Measurements from ENCODE around the gene RND1. TPM values are rescaled to one million over a fixed set of nuclear protein-coding genes. Genes with fewer than 3 reads are reported as not detected.

Gene RND1
- polyA plus RNA-seq, 3 donors, result 0.40 to 0.49 TPM; not detected in 1

- H3K4me3 Mint-ChIP-seq, result peak overlapping the region in 1 of 2 donors; percentile 59
- no peak for TF ChIP-seq CTCF (IDR thresholded peaks at IDR 0.05)
- no peaks in the 10 kb centered on the region for H3K36me3 ChIP-seq (replicated peaks in 1 of 2; ENCODE audit: control insufficient read depth in 1 of 2, insufficient read depth in 2 of 2, low read length in 2 of 2)
- H2AFZ ChIP-seq (ENCODE audit: insufficient read depth, low read depth, low read length, poor library complexity, severe bottlenecking), result no peak overlapping the region
- DNase-seq, result no peak
- no peak overlapping the region for H3K27ac ChIP-seq (ENCODE audit: low read depth in 1 of 2, low read length in 2 of 2)
- no peaks in the 10 kb centered on the region for H3K79me2 ChIP-seq (ENCODE audit: insufficient read depth, low read length)
- no peak overlapping the region for H3K9ac ChIP-seq (ENCODE audit: insufficient read depth, low read length, poor library complexity, severe bottlenecking)
- no peak overlapping the region for H3K4me2 ChIP-seq (replicated peaks; ENCODE audit: extremely low read depth, low read length, poor library complexity, severe bottlenecking)
- peaks cover 14 to 24% of the 10 kb centered on the region in 2 donors for H3K27me3 ChIP-seq (ENCODE audit: control insufficient read depth in 2 of 2, insufficient read depth in 2 of 2, low read length in 2 of 2)
- H3K9me3 ChIP-seq (replicated peaks in 1 of 2; ENCODE audit: control insufficient read depth in 1 of 2, insufficient read depth in 1 of 2, low read length in 2 of 2), result no peaks in the 10 kb centered on the region
- H3K4me3 ChIP-seq (replicated peaks in 1 of 3; ENCODE audit: low read depth in 2 of 3, low read length in 3 of 3), result no peak overlapping the region
- no peaks in the 10 kb centered on the region for H4K20me1 ChIP-seq (ENCODE audit: insufficient read depth, low read length)
- intact Hi-C loops (cut with micrococcal nuclease), result no loop called here
- peaks cover 25 to 37% (median 27%) of the 10 kb centered on the region in 3 donors for H3K27me3 Mint-ChIP-seq (ENCODE audit: low read depth in 3 of 3)
- peaks cover 0 to 2% (median 0%) of the 10 kb centered on the region in 7 donors for H3K9me3 Mint-ChIP-seq
- H3K27ac Mint-ChIP-seq, result no peak overlapping the region
- no peaks in the 10 kb centered on the region for H3K36me3 Mint-ChIP-seq
- H3K4me1 Mint-ChIP-seq, result peaks cover 31% of the 10 kb centered on the region
- 40% methylated on average over 1 of the region's 4 CpGs for WGBS (ENCODE audit: insufficient coverage)
- peaks cover 22 to 23% of the 10 kb centered on the region in 2 donors for H3K4me1 ChIP-seq (ENCODE audit: control insufficient read depth in 1 of 2, insufficient read depth in 2 of 2, low read length in 2 of 2)
These were observed 2.4 kb downstream of the RND1 start for GRCh38 chr12:48863291-48863690.

- H3K27ac Mint-ChIP-seq, result no peak overlapping the region
- Histone ChIP-seq H4K20me1 (ENCODE audit: insufficient read depth, low read length) (no peaks in the 10 kb centered on the region), H3K27me3 (ENCODE audit: control insufficient read depth in 2 of 2, insufficient read depth in 2 of 2, low read length in 2 of 2) (peaks cover 14 to 24% of the 10 kb centered on the region in 2 donors), H2AFZ (ENCODE audit: insufficient read depth, low read depth, low read length, poor library complexity, severe bottlenecking) (no peak overlapping the region), H3K9ac (ENCODE audit: insufficient read depth, low read length, poor library complexity, severe bottlenecking) (no peak overlapping the region), H3K9me3 (replicated peaks in 1 of 2; ENCODE audit: control insufficient read depth in 1 of 2, insufficient read depth in 1 of 2, low read length in 2 of 2) (no peaks in the 10 kb centered on the region), H3K4me2 (replicated peaks; ENCODE audit: extremely low read depth, low read length, poor library complexity, severe bottlenecking) (no peak overlapping the region), H3K27ac (ENCODE audit: low read depth in 1 of 2, low read length in 2 of 2) (no peak overlapping the region), H3K4me1 (ENCODE audit: control insufficient read depth in 1 of 2, insufficient read depth in 2 of 2, low read length in 2 of 2) (peaks cover 22 to 23% of the 10 kb centered on the region in 2 donors), H3K4me3 (replicated peaks in 1 of 3; ENCODE audit: low read depth in 2 of 3, low read length in 3 of 3) (no peak overlapping the region), H3K36me3 (replicated peaks in 1 of 2; ENCODE audit: control insufficient read depth in 1 of 2, insufficient read depth in 2 of 2, low read length in 2 of 2) (no peaks in the 10 kb centered on the region), H3K79me2 (ENCODE audit: insufficient read depth, low read length) (no peaks in the 10 kb centered on the region)
- H3K36me3 Mint-ChIP-seq, result no peaks in the 10 kb centered on the region
- no peak for DNase-seq
- H3K4me1 Mint-ChIP-seq, result peaks cover 31% of the 10 kb centered on the region
- intact Hi-C loops (cut with micrococcal nuclease), result no loop called here
- peak overlapping the region in 1 of 2 donors; percentile 59 for H3K4me3 Mint-ChIP-seq
- TF ChIP-seq CTCF (IDR thresholded peaks at IDR 0.05), result no peak
- no CpG with 5 or more reads among the region's 5 CpGs for WGBS (ENCODE audit: insufficient coverage)
- peaks cover 0 to 2% (median 0%) of the 10 kb centered on the region in 7 donors for H3K9me3 Mint-ChIP-seq
- H3K27me3 Mint-ChIP-seq (ENCODE audit: low read depth in 3 of 3), result peaks cover 25 to 36% (median 29%) of the 10 kb centered on the region in 3 donors
These were observed 2.9 kb downstream of the RND1 start for GRCh38 chr12:48862760-48863159.

Measured in CD14-positive monocyte (primary cell).